CD14-positive monocyte (primary cell): Measurements from ENCODE around the gene TMEM132C. TPM values are rescaled to one million over a fixed set of nuclear protein-coding genes. Genes with fewer than 3 reads are reported as not detected.

Experiments
- DNase-seq, 3 donors: peaks; one replicate each; pipeline ENCODE4 v3.0.0-alpha.2; 2011 to 2022
- H2AFZ ChIP-seq: 2 replicates; pipeline ENCODE4 v1.6.0; 2012; ENCODE audit warnings: mild to moderate bottlenecking, low read depth, low read length, inconsistent platforms; ENCODE audit not compliant: insufficient read depth, poor library complexity, severe bottlenecking
- H3K27ac ChIP-seq, 2 donors: 1 replicate in 1 of 2; 2 replicates in 1 of 2; pipeline ENCODE4 v1.5.1; 2012 to 2013; ENCODE audit warnings: low read length in 2 of 2, control low read depth in 1 of 2, inconsistent platforms in 1 of 2, low read depth in 1 of 2, mild to moderate bottlenecking in 1 of 2
- H3K27me3 ChIP-seq, 2 donors: one replicate each; pipeline versions ENCODE4 v1.6.0 to v1.6.1; 2011 to 2013; ENCODE audit warnings: low read length in 2 of 2; ENCODE audit not compliant: control insufficient read depth in 2 of 2, insufficient read depth in 2 of 2
- H3K36me3 ChIP-seq, 2 donors: replicated peaks in 1 of 2; 1 replicate in 1 of 2; 2 replicates in 1 of 2; pipeline versions ENCODE4 v1.5.1 to v1.6.1; 2012 to 2013; ENCODE audit warnings: low read length in 2 of 2, control low read depth in 1 of 2, inconsistent platforms in 1 of 2, mild to moderate bottlenecking in 1 of 2; ENCODE audit not compliant: insufficient read depth in 2 of 2, control insufficient read depth in 1 of 2
- H3K4me1 ChIP-seq, 2 donors: 1 replicate in 1 of 2; 2 replicates in 1 of 2; pipeline versions ENCODE4 v1.5.1 to v1.6.1; 2012 to 2013; ENCODE audit warnings: low read length in 2 of 2, control low read depth in 1 of 2, inconsistent platforms in 1 of 2, mild to moderate bottlenecking in 1 of 2, moderate library complexity in 1 of 2; ENCODE audit not compliant: insufficient read depth in 2 of 2, control insufficient read depth in 1 of 2
- H3K4me2 ChIP-seq: replicated peaks from 2 replicates; pipeline ENCODE3; 2012; ENCODE audit warnings: low read length, moderate library complexity, mild to moderate bottlenecking; ENCODE audit not compliant: poor library complexity, severe bottlenecking; ENCODE audit errors: extremely low read depth
- H3K4me3 ChIP-seq, 3 experiments: fragments of 200-600 bp in 1 of 3; sonication (generic) in 1 of 3; replicated peaks in 1 of 3; 1 replicate in 2 of 3; 2 replicates in 1 of 3; pipeline ENCODE4 v1.5.1; 2011 to 2013; ENCODE audit warnings: low read length in 3 of 3, mild to moderate bottlenecking in 3 of 3, control low read depth in 2 of 3, low read depth in 2 of 3, inconsistent platforms in 1 of 3, moderate library complexity in 1 of 3
- H3K79me2 ChIP-seq: 2 replicates; pipeline ENCODE4 v1.6.0; 2012; ENCODE audit warnings: mild to moderate bottlenecking, control low read depth, inconsistent platforms, low read length, moderate library complexity; ENCODE audit not compliant: insufficient read depth
- H3K9ac ChIP-seq: 2 replicates; pipeline ENCODE4 v1.6.0; 2017; ENCODE audit warnings: low read length, mild to moderate bottlenecking; ENCODE audit not compliant: insufficient read depth, poor library complexity, severe bottlenecking
- H3K9me3 ChIP-seq, 2 donors: replicated peaks in 1 of 2; 1 replicate in 1 of 2; 2 replicates in 1 of 2; pipeline versions ENCODE4 v1.5.1 to v1.6.1; 2012 to 2013; ENCODE audit warnings: low read length in 2 of 2, control low read depth in 1 of 2; ENCODE audit not compliant: control insufficient read depth in 1 of 2, insufficient read depth in 1 of 2
- H4K20me1 ChIP-seq: 2 replicates; pipeline ENCODE4 v1.6.0; 2012; ENCODE audit warnings: mild to moderate bottlenecking, low read length, control low read depth, moderate library complexity; ENCODE audit not compliant: insufficient read depth
- H3K27ac Mint-ChIP-seq, 7 donors: one replicate each; pipeline ENCODE4 v1.8.0; 2020; ENCODE audit warnings: mild to moderate bottlenecking in 7 of 7, mixed read lengths in 7 of 7, moderate library complexity in 6 of 7, inconsistent platforms in 2 of 7
- H3K27me3 Mint-ChIP-seq, 3 donors: one replicate each; pipeline ENCODE4 v1.8.0; 2021 to 2022; ENCODE audit warnings: low read depth in 3 of 3, mild to moderate bottlenecking in 3 of 3, mixed read lengths in 3 of 3, moderate library complexity in 3 of 3, inconsistent platforms in 1 of 3
- H3K36me3 Mint-ChIP-seq, 2 donors: one replicate each; pipeline ENCODE4 v1.8.0; 2020; ENCODE audit warnings: mixed read lengths in 2 of 2, inconsistent platforms in 1 of 2, mild to moderate bottlenecking in 1 of 2
- H3K4me1 Mint-ChIP-seq: one replicate; pipeline ENCODE4 v1.8.0; 2020; ENCODE audit warnings: mild to moderate bottlenecking, mixed read lengths
- H3K4me3 Mint-ChIP-seq, 2 donors: one replicate each; pipeline ENCODE4 v1.8.0; 2020; ENCODE audit warnings: mild to moderate bottlenecking in 2 of 2, mixed read lengths in 2 of 2, moderate library complexity in 1 of 2
- H3K9me3 Mint-ChIP-seq, 7 donors: one replicate each; pipeline ENCODE4 v1.8.0; 2020 to 2022; ENCODE audit warnings: mixed read lengths in 7 of 7, mild to moderate bottlenecking in 6 of 7, moderate library complexity in 6 of 7, inconsistent platforms in 2 of 7
- WGBS: methylation state at CpG from one replicate; pipeline ENCODE4 v1.1.5; 2013; ENCODE audit warnings: missing lambda C conversion rate; ENCODE audit not compliant: insufficient coverage; 5-methylcytosine and 5-hydroxymethylcytosine counted together
- intact Hi-C, 2 donors: fragments of 100-400 bp; cut with micrococcal nuclease; formaldehyde crosslinking; loops; one replicate each; pipeline versions ENCODE4 v1.15.0 to v1.15.1; 2023
- polyA plus RNA-seq, 3 donors: library from polyadenylated mRNA; depleted of rRNA in 1 of 3; unstranded in 2 of 3; stranded (reverse) in 1 of 3; fragments of 300-500 nt in 2 of 3; fragments of >200 nt in 1 of 3; fragmentation: Illumina TruSeq in 2 of 3; gene quantifications; 1 replicate in 2 of 3; 2 replicates in 1 of 3; pipeline ENCODE4 v1.2.3, GENCODE V29; 2012 to 2021
- TF ChIP-seq, protein P1 (sequence below): fragments of 200-600 bp; IDR thresholded peaks from one replicate; pipeline ENCODE4 v1.8.0; 2022; ENCODE audit warnings: antibody characterized with exemption, mild to moderate bottlenecking

The TMEM132C gene
- polyA plus RNA-seq, 3 donors = not detected

DNA sequence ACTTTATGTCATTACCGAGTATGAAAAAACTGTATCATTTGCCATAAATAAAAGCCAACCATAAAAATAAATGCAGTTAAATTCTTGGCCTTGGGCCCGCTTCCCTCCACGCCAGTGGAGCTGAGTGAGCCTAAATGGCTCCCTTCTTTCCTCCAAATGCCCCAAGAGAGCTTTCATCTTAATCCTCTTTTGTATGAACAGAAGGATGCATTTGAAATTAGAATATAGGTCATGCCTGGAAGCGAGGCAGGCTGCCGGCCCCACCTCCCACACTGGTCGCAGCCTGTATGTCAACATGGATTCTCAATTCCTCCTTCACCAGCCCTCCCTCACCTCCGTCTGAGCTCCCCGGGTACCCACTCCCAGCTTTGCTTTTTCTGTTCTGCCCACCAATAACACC lies 311.1 kb downstream of the TMEM132C start:
- no peak for DNase-seq
- H3K9ac ChIP-seq = no peak overlapping the region
- no peaks in the 10 kb centered on the region for H3K4me1 Mint-ChIP-seq
- peaks cover 0 to 3% of the 10 kb centered on the region in 2 donors for H3K9me3 ChIP-seq
- 98% methylated on average over 4 of the region's 8 CpGs for WGBS
- H4K20me1 ChIP-seq = no peaks in the 10 kb centered on the region
- no peaks in the 10 kb centered on the region for H3K36me3 ChIP-seq
- H3K4me2 ChIP-seq = no peak overlapping the region
- TF ChIP-seq, protein P1, sequence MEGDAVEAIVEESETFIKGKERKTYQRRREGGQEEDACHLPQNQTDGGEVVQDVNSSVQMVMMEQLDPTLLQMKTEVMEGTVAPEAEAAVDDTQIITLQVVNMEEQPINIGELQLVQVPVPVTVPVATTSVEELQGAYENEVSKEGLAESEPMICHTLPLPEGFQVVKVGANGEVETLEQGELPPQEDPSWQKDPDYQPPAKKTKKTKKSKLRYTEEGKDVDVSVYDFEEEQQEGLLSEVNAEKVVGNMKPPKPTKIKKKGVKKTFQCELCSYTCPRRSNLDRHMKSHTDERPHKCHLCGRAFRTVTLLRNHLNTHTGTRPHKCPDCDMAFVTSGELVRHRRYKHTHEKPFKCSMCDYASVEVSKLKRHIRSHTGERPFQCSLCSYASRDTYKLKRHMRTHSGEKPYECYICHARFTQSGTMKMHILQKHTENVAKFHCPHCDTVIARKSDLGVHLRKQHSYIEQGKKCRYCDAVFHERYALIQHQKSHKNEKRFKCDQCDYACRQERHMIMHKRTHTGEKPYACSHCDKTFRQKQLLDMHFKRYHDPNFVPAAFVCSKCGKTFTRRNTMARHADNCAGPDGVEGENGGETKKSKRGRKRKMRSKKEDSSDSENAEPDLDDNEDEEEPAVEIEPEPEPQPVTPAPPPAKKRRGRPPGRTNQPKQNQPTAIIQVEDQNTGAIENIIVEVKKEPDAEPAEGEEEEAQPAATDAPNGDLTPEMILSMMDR = no peak
- H3K4me3 ChIP-seq = no peak overlapping the region
- no peaks in the 10 kb centered on the region for H3K4me1 ChIP-seq
- no peaks in the 10 kb centered on the region for H3K36me3 Mint-ChIP-seq
- H3K27ac Mint-ChIP-seq = no peak overlapping the region
- intact Hi-C loops = no loop called here
- no peak overlapping the region for H2AFZ ChIP-seq
- H3K27me3 ChIP-seq = no peaks in the 10 kb centered on the region
- H3K79me2 ChIP-seq = no peaks in the 10 kb centered on the region
- H3K27me3 Mint-ChIP-seq = peaks cover 0 to 4% (median 3%) of the 10 kb centered on the region in 3 donors
- H3K27ac ChIP-seq = no peak overlapping the region
- H3K4me3 Mint-ChIP-seq = no peak overlapping the region
- peaks cover 0 to 34% (median 7%) of the 10 kb centered on the region in 7 donors for H3K9me3 Mint-ChIP-seq

DNA sequence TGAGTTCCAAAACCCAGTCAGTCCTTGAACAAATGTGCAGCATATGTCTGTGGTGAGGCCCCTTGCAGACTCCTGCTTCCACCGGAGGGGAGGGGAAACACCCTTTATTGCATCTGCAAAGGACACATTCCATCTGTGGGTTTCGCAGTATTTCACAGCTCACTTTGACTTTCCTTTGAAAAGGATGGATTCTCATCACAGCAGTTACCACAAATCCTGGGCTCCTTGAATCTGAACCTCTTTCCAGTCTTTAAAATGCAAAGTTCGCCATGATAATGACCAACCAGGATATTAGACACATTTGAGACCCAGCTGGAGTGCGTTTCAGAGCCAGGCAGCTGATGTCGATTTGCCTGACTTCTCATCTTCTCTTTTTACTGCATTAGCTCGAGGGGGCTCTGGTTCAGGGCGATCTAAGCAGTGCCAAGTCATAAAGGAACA lies 314.4 kb downstream of the TMEM132C start:
- TF ChIP-seq, protein P1 = no peak
- no peaks in the 10 kb centered on the region for H3K27me3 ChIP-seq
- H3K36me3 ChIP-seq = no peaks in the 10 kb centered on the region
- H3K9me3 Mint-ChIP-seq = peaks cover 0 to 30% (median 7%) of the 10 kb centered on the region in 7 donors
- WGBS = 72% methylated on average over 5 of the region's 7 CpGs
- DNase-seq = no peak
- H3K27me3 Mint-ChIP-seq = peaks cover 0 to 6% (median 0%) of the 10 kb centered on the region in 3 donors
- no peak overlapping the region for H2AFZ ChIP-seq
- no peaks in the 10 kb centered on the region for H3K36me3 Mint-ChIP-seq
- no peaks in the 10 kb centered on the region for H3K4me1 Mint-ChIP-seq
- no peak overlapping the region for H3K4me3 Mint-ChIP-seq
- H3K9me3 ChIP-seq = no peaks in the 10 kb centered on the region
- H3K9ac ChIP-seq = no peak overlapping the region
- intact Hi-C loops = no loop called here
- no peaks in the 10 kb centered on the region for H3K4me1 ChIP-seq
- no peak overlapping the region for H3K27ac ChIP-seq
- H3K79me2 ChIP-seq = no peaks in the 10 kb centered on the region
- H3K4me2 ChIP-seq = no peak overlapping the region
- no peaks in the 10 kb centered on the region for H4K20me1 ChIP-seq
- H3K27ac Mint-ChIP-seq = no peak overlapping the region
- H3K4me3 ChIP-seq = no peak overlapping the region
